ENCODE results near the gene GLIS1. TPM values are rescaled to one million over a fixed set of nuclear protein-coding genes. Genes with fewer than 3 reads are reported as not detected.

The GLIS1 gene
- total and polyA plus RNA-seq, 2 experiments from 2014 or later: 0.13 to 1.3 TPM

DNA sequence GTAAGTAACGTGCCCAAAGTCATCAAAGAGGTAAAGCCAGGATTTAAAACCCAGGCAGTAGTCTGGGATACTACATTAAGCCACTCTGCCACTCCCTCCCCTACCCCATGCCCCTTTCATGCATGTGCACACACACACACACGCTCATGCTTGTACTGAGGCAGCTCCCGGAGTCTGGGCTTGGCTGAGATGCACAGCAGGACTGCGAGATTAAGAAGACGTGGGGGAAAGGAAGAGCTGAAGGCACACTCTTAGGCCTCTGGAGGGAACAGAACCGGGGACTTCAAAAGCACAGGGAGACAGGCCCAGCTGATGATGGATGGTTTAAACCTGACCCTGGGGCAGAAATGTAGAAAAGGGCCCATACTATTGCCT lies 98.3 kb downstream of the GLIS1 start:
- H3K27ac ChIP-seq: no peak overlapping the region
- H3K4me1 ChIP-seq (ENCODE audit: insufficient read depth): peaks cover 16% of the 10 kb centered on the region
- no peaks in the 10 kb centered on the region for H3K36me3 ChIP-seq (replicated peaks; ENCODE audit: insufficient read depth, low read depth)
- WGBS (ENCODE audit: low lambda C conversion rate, missing lambda C conversion rate): 72% methylated on average over 6 of the region's 6 CpGs
- H3K9me2 ChIP-seq (replicated peaks; ENCODE audit: insufficient read depth): no peaks in the 10 kb centered on the region
- no peaks in the 10 kb centered on the region for H3K79me2 ChIP-seq
- no peak overlapping the region for H2AFZ ChIP-seq
- no peaks in the 10 kb centered on the region for H3K27me3 ChIP-seq
- TF ChIP-seq EZH2phosphoT487 (IDR thresholded peaks at IDR 0.05; ENCODE audit: low read depth, severe bottlenecking, unreplicated experiment) (no peak), EZH2 (IDR thresholded peaks at IDR 0.05; ENCODE audit: borderline replicate concordance) (no peak)
- TF ChIP-seq, protein P1, sequence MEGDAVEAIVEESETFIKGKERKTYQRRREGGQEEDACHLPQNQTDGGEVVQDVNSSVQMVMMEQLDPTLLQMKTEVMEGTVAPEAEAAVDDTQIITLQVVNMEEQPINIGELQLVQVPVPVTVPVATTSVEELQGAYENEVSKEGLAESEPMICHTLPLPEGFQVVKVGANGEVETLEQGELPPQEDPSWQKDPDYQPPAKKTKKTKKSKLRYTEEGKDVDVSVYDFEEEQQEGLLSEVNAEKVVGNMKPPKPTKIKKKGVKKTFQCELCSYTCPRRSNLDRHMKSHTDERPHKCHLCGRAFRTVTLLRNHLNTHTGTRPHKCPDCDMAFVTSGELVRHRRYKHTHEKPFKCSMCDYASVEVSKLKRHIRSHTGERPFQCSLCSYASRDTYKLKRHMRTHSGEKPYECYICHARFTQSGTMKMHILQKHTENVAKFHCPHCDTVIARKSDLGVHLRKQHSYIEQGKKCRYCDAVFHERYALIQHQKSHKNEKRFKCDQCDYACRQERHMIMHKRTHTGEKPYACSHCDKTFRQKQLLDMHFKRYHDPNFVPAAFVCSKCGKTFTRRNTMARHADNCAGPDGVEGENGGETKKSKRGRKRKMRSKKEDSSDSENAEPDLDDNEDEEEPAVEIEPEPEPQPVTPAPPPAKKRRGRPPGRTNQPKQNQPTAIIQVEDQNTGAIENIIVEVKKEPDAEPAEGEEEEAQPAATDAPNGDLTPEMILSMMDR (IDR thresholded peaks at IDR 0.05; ENCODE audit: poor library complexity): no peak
- no peak overlapping the region for H3K4me3 ChIP-seq
- no peak overlapping the region for H3K4me2 ChIP-seq
- no peaks in the 10 kb centered on the region for H3K9me3 ChIP-seq (ENCODE audit: low read depth)
- no peaks in the 10 kb centered on the region for H4K20me1 ChIP-seq (ENCODE audit: insufficient read depth, poor library complexity, severe bottlenecking)
- DNase-seq (ENCODE audit: low spot score): no peak

DNA sequence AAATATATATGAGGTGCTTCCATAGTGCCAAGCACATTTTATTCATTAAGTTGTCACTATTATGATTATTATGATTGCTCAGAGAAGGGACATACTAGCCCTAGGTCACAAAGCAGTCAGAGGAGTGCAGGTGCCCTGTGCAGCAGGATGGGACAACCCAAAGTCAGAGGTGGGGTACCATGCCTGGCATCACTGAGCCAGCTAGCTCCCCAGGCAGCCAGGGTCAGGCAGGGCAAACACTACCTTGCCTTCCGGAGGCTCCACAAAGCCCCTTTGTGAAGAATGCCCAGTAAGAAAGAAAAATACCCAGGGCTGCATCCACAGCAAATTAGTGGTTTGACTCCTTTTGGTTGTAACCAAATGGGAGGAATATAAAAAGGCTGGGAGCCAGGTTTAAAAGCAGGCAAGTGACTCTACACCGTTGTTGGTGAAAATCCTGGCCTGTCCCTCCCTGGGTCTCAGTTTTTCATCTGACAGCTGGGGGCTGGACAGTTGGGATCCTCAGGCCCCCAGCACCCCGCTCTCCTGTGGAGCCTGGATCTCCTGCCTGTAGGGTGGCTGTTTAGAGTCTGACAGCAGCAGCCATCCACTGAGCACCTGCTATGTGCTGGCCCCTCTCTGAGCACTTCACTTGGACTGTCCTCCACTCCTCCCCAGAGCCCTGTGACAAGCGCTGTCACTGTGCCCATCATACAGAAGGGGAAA lies 98.8 kb downstream of the GLIS1 start:
- no peak for DNase-seq (ENCODE audit: low spot score)
- 94% methylated on average over 4 of the region's 4 CpGs for WGBS (ENCODE audit: low lambda C conversion rate, missing lambda C conversion rate)
- Histone ChIP-seq H3K4me1 (ENCODE audit: insufficient read depth) (peaks cover 16% of the 10 kb centered on the region), H3K27me3 (no peaks in the 10 kb centered on the region), H4K20me1 (ENCODE audit: insufficient read depth, poor library complexity, severe bottlenecking) (no peaks in the 10 kb centered on the region), H3K79me2 (no peaks in the 10 kb centered on the region), H3K9me2 (replicated peaks; ENCODE audit: insufficient read depth) (no peaks in the 10 kb centered on the region), H3K27ac (no peak overlapping the region), H2AFZ (no peak overlapping the region), H3K4me2 (no peak overlapping the region), H3K36me3 (replicated peaks; ENCODE audit: insufficient read depth, low read depth) (no peaks in the 10 kb centered on the region), H3K9me3 (ENCODE audit: low read depth) (no peaks in the 10 kb centered on the region), H3K4me3 (no peak overlapping the region)
- TF ChIP-seq EZH2 (IDR thresholded peaks at IDR 0.05; ENCODE audit: borderline replicate concordance): no peak
- no peak for TF ChIP-seq EZH2phosphoT487 (IDR thresholded peaks at IDR 0.05; ENCODE audit: low read depth, severe bottlenecking, unreplicated experiment)
- TF ChIP-seq, protein P1 (IDR thresholded peaks at IDR 0.05; ENCODE audit: poor library complexity): no peak

DNA sequence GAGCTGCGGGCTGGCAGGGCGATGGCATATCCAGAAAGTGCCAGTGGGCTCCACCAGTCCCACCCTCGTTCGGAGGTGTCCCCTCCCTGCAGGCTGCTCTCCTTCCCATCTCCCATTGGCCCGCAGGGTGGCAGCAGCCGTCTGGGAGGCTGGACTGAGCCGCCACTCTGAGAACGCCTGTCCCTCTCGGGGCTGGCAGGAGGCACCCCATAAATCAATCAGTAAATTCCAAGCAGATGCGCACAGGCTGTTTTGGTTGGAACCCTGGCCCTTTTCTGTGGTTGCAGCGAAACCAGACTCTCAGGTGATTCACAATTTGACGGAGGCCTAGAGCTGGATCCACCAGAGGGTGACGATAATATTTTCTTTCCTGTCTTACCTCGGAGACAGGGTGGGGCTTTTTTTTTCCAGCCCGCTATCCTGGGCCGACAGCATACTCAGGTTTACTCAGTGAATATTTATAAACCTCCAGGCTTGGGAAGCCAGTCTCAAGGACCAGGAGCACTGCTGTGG lies 99.7 kb downstream of the GLIS1 start:
- no peaks in the 10 kb centered on the region for H3K9me2 ChIP-seq (replicated peaks; ENCODE audit: insufficient read depth)
- no peaks in the 10 kb centered on the region for H3K9me3 ChIP-seq (ENCODE audit: low read depth)
- no peaks in the 10 kb centered on the region for H3K27me3 ChIP-seq
- H3K36me3 ChIP-seq (replicated peaks; ENCODE audit: insufficient read depth, low read depth): no peaks in the 10 kb centered on the region
- peaks cover 16% of the 10 kb centered on the region for H3K4me1 ChIP-seq (ENCODE audit: insufficient read depth)
- no peak overlapping the region for H2AFZ ChIP-seq
- WGBS (ENCODE audit: low lambda C conversion rate, missing lambda C conversion rate): 56% methylated on average over 16 of the region's 16 CpGs
- H3K27ac ChIP-seq: no peak overlapping the region
- no peaks in the 10 kb centered on the region for H4K20me1 ChIP-seq (ENCODE audit: insufficient read depth, poor library complexity, severe bottlenecking)
- TF ChIP-seq, protein P1 (IDR thresholded peaks at IDR 0.05; ENCODE audit: poor library complexity): peak; percentile 15
- TF ChIP-seq EZH2 (IDR thresholded peaks at IDR 0.05; ENCODE audit: borderline replicate concordance) (no peak), EZH2phosphoT487 (IDR thresholded peaks at IDR 0.05; ENCODE audit: low read depth, severe bottlenecking, unreplicated experiment) (no peak)
- DNase-seq (ENCODE audit: low spot score): no peak
- H3K4me3 ChIP-seq: no peak overlapping the region
- no peak overlapping the region for H3K4me2 ChIP-seq
- H3K79me2 ChIP-seq: no peaks in the 10 kb centered on the region
